B cell (primary cell): ENCODE measurements around the gene AMFR. TPM values are rescaled to one million over a fixed set of nuclear protein-coding genes. Genes with fewer than 3 reads are reported as not detected.

Experiments used
- ATAC-seq: fragments of 200-7000 bp; cut with Tn5 transposase; one replicate; pipeline ENCODE4 v1.10.0; 2021; ENCODE audit warnings: low read depth, mild to moderate bottlenecking, moderate number of reproducible peaks, moderate library complexity
- CTCF ChIA-PET: fragments of 350-600 bp; sonication (Branson Sonifier 250); formaldehyde crosslinking; loops from one replicate; lab custom pipeline; 2021; ENCODE audit warnings: antibody characterized with exemption, inconsistent platforms; lab: Charles Lee
- POLR2A ChIA-PET: fragments of 350-600 bp; sonication (Branson Sonifier 250); formaldehyde crosslinking; loops from one replicate; lab custom pipeline; 2021; ENCODE audit warnings: antibody characterized with exemption; lab: Charles Lee
- DNase-seq: peaks from one replicate; pipeline ENCODE4 v3.0.0; 2013
- H2AFZ ChIP-seq: 2 replicates; pipeline ENCODE4 v1.6.1; 2012; ENCODE audit warnings: mild to moderate bottlenecking, low read depth, low read length; ENCODE audit not compliant: insufficient read depth, poor library complexity, severe bottlenecking
- H3K27ac ChIP-seq, 2 donors: 1 replicate in 1 of 2; 2 replicates in 1 of 2; pipeline ENCODE4 v1.5.1; 2012 to 2013; ENCODE audit warnings: low read length in 2 of 2, mild to moderate bottlenecking in 2 of 2, moderate library complexity in 1 of 2
- H3K27me3 ChIP-seq, 4 experiments: fragments of 200-600 bp in 1 of 4; sonication (generic) in 1 of 4; replicated peaks in 1 of 4; 1 replicate in 2 of 4; 2 replicates in 2 of 4; pipeline versions ENCODE4 v1.6.1 to v1.7.0; 2013 to 2016; ENCODE audit warnings: low read length in 3 of 4, mild to moderate bottlenecking in 2 of 4, mixed read lengths in 1 of 4, moderate library complexity in 1 of 4; ENCODE audit not compliant: insufficient read depth in 4 of 4, control insufficient read depth in 3 of 4; ENCODE audit errors: control extremely low read depth in 1 of 4
- H3K36me3 ChIP-seq, 2 experiments: replicated peaks in 1 of 2; 1 replicate in 1 of 2; 2 replicates in 1 of 2; pipeline versions ENCODE4 v1.6.1 to v1.7.1; 2013; ENCODE audit warnings: low read length in 1 of 2; ENCODE audit not compliant: insufficient read depth in 2 of 2, control insufficient read depth in 1 of 2; ENCODE audit errors: control extremely low read depth in 1 of 2, extremely low read depth in 1 of 2
- H3K4me1 ChIP-seq, 2 donors: fragments of 200-600 bp in 1 of 2; sonication (generic) in 1 of 2; 1 replicate in 1 of 2; 2 replicates in 1 of 2; pipeline versions ENCODE4 v1.5.1 to v1.6.1; 2013 to 2017; ENCODE audit warnings: low read length in 2 of 2; ENCODE audit not compliant: control insufficient read depth in 2 of 2, insufficient read depth in 2 of 2
- H3K4me2 ChIP-seq: replicated peaks from 2 replicates; pipeline ENCODE3; 2012; ENCODE audit warnings: mild to moderate bottlenecking, low read depth, low read length; ENCODE audit not compliant: poor library complexity, severe bottlenecking
- H3K4me3 ChIP-seq, 5 experiments: fragments of 200-600 bp in 1 of 5; sonication (generic) in 1 of 5; 1 replicate in 3 of 5; 2 replicates in 2 of 5; pipeline versions ENCODE4 v1.5.1 to v1.7.0; 2011 to 2016; ENCODE audit warnings: low read length in 4 of 5, mild to moderate bottlenecking in 4 of 5, low read depth in 2 of 5, control low read depth in 1 of 5, moderate library complexity in 1 of 5; ENCODE audit not compliant: insufficient read depth in 1 of 5; ENCODE audit errors: control extremely low read depth in 1 of 5, extremely low read depth in 1 of 5
- H3K79me2 ChIP-seq: fragments of 200-600 bp; sonication (generic); one replicate; pipeline ENCODE4 v1.6.0; 2016; ENCODE audit warnings: low read length; ENCODE audit not compliant: control insufficient read depth, insufficient read depth
- H3K9ac ChIP-seq: fragments of 200-600 bp; sonication (generic); 2 replicates; pipeline ENCODE4 v1.6.1; 2017; ENCODE audit warnings: mild to moderate bottlenecking, low read length, moderate library complexity
- H3K9me3 ChIP-seq, 3 donors: one replicate each; pipeline versions ENCODE4 v1.6.1 to v1.7.1; 2013; ENCODE audit warnings: low read length in 2 of 3; ENCODE audit not compliant: control insufficient read depth in 2 of 3, insufficient read depth in 1 of 3; ENCODE audit errors: control extremely low read depth in 1 of 3
- H4K20me1 ChIP-seq: 2 replicates; pipeline ENCODE4 v1.6.0; 2012; ENCODE audit warnings: mild to moderate bottlenecking, low read length; ENCODE audit not compliant: insufficient read depth, control insufficient read depth, poor library complexity, severe bottlenecking
- H3K27ac Mint-ChIP-seq: one replicate; pipeline ENCODE4 v1.8.0; 2021; ENCODE audit warnings: mixed read lengths
- H3K27me3 Mint-ChIP-seq: one replicate; pipeline ENCODE4 v1.8.0; 2021; ENCODE audit warnings: mixed read lengths
- H3K4me1 Mint-ChIP-seq: one replicate; pipeline ENCODE4 v1.8.0; 2021; ENCODE audit warnings: mixed read lengths
- H3K4me3 Mint-ChIP-seq: one replicate; pipeline ENCODE4 v1.8.0; 2021; ENCODE audit warnings: mixed read lengths
- H3K9me3 Mint-ChIP-seq: one replicate; pipeline ENCODE4 v1.8.0; 2022; ENCODE audit warnings: mixed read lengths; ENCODE audit not compliant: insufficient read depth
- CTCF ChIP-seq: fragments of 200-600 bp; IDR thresholded peaks from one replicate; pipeline ENCODE4 v1.8.0; 2022; ENCODE audit warnings: antibody characterized with exemption, mild to moderate bottlenecking
- EZH2 ChIP-seq: IDR thresholded peaks from 2 replicates; pipeline ENCODE4 v1.6.1; 2012; ENCODE audit warnings: borderline replicate concordance, low read depth, mild to moderate bottlenecking, moderate library complexity, low read length; ENCODE audit not compliant: insufficient read depth, poor library complexity, severe bottlenecking
- whole genome bisulfite sequencing: methylation state at CpG from one replicate; pipeline ENCODE4 v1.1.5; 2013; ENCODE audit warnings: missing lambda C conversion rate; ENCODE audit not compliant: insufficient coverage; 5-methylcytosine and 5-hydroxymethylcytosine counted together
- intact Hi-C: fragments of 100-400 bp; cut with micrococcal nuclease; formaldehyde crosslinking; loops from one replicate; pipeline ENCODE4 v1.10.0; 2022
- polyA plus RNA-seq: library from polyadenylated mRNA; depleted of rRNA; stranded (reverse); fragments of >200 nt; gene quantifications from 2 replicates; pipeline ENCODE4 v1.2.3, GENCODE V29; 2012
- total RNA-seq, 2 donors: library from RNA; stranded (reverse); fragments of 120-200 nt in 1 of 2; gene quantifications; 1 replicate in 1 of 2; 2 replicates in 1 of 2; pipeline versions ENCODE4 v1.2.3 to v1.2.4, GENCODE V29; 2013 to 2022

Gene AMFR
- total and polyA plus RNA-seq, 2 donors (not counting 1 experiment from before 2014, with no cell fraction given): 118 to 225 TPM

GRCh38 chr16:56351481-56351880 lies 73.9 kb downstream of the AMFR start:
- no peak overlapping the region for H2AFZ ChIP-seq
- no peak overlapping the region for H3K4me3 Mint-ChIP-seq
- H3K4me1 ChIP-seq: peaks cover 4 to 6% of the 10 kb centered on the region in 2 donors
- H3K79me2 ChIP-seq: no peaks in the 10 kb centered on the region
- no peak overlapping the region for H3K4me2 ChIP-seq
- H3K4me3 ChIP-seq: no peak overlapping the region
- intact Hi-C loops: no loop called here
- ATAC-seq (no peak), DNase-seq (no peak)
- ChIA-PET POLR2A (no interaction called here), CTCF (no interaction called here)
- H3K27ac ChIP-seq: no peak overlapping the region
- 86% methylated on average over 6 of the region's 6 CpGs for WGBS
- no peak overlapping the region for H3K27ac Mint-ChIP-seq
- H3K27me3 Mint-ChIP-seq: peaks cover 7% of the 10 kb centered on the region
- TF ChIP-seq EZH2: no peak
- no peak for TF ChIP-seq CTCF
- H3K27me3 ChIP-seq: no peaks in the 10 kb centered on the region
- H4K20me1 ChIP-seq: no peaks in the 10 kb centered on the region
- H3K9me3 ChIP-seq: no peaks in the 10 kb centered on the region
- H3K9ac ChIP-seq: no peak overlapping the region
- peaks cover 5% of the 10 kb centered on the region for H3K4me1 Mint-ChIP-seq
- H3K36me3 ChIP-seq: no peaks in the 10 kb centered on the region
- H3K9me3 Mint-ChIP-seq: no peaks in the 10 kb centered on the region

- H3K4me1 Mint-ChIP-seq: no peaks in the 10 kb centered on the region
- H3K4me3 Mint-ChIP-seq: no peak overlapping the region
- DNase-seq: no peak
- H3K4me1 ChIP-seq: no peaks in the 10 kb centered on the region
- no peak overlapping the region for H2AFZ ChIP-seq
- ATAC-seq: no peak
- intact Hi-C loops: no loop called here
- no peaks in the 10 kb centered on the region for H3K9me3 Mint-ChIP-seq
- no peak for TF ChIP-seq CTCF
- TF ChIP-seq EZH2: no peak
- H3K27me3 Mint-ChIP-seq: peaks cover 7% of the 10 kb centered on the region
- ChIA-PET POLR2A (no interaction called here), CTCF (no interaction called here)
- no peaks in the 10 kb centered on the region for H3K79me2 ChIP-seq
- H3K9ac ChIP-seq: no peak overlapping the region
- H3K27ac ChIP-seq: no peak overlapping the region
- no peak overlapping the region for H3K4me2 ChIP-seq
- 92% methylated on average over 21 of the region's 22 CpGs for WGBS
- H3K4me3 ChIP-seq: no peak overlapping the region
- no peaks in the 10 kb centered on the region for H3K27me3 ChIP-seq
- H4K20me1 ChIP-seq: no peaks in the 10 kb centered on the region
- H3K36me3 ChIP-seq: no peaks in the 10 kb centered on the region
- H3K9me3 ChIP-seq: no peaks in the 10 kb centered on the region
- H3K27ac Mint-ChIP-seq: no peak overlapping the region
Observed at GRCh38 chr16:56350491-56351405, 74.6 kb downstream of the AMFR start.
